Gastrocnemius medialis (tissue), 4 donors: Measurements from ENCODE around the gene SHC4.

Experiments
- CTCF ChIP-seq, 5 experiments: fragments of 450-650 bp in 3 of 5; fragments of 200-600 bp in 2 of 5; sonication (generic) in 2 of 5; IDR thresholded peaks in 4 of 5; conservative IDR thresholded peaks in 1 of 5; 1 replicate in 4 of 5; 2 replicates in 1 of 5; pipeline ENCODE4 v1.5.1; 2016 to 2019; ENCODE audit warnings: antibody characterized with exemption in 5 of 5, mild to moderate bottlenecking in 3 of 5, moderate library complexity in 3 of 5
- POLR2A ChIP-seq, 2 donors: fragments of 450-650 bp; IDR thresholded peaks; one replicate each; pipeline ENCODE4 v1.6.1; 2017; ENCODE audit warnings: antibody characterized with exemption in 2 of 2, mild to moderate bottlenecking in 2 of 2, moderate library complexity in 2 of 2

GRCh38 chr15:48802257-48802656 lies 161.5 kb downstream of the SHC4 start:
- TF ChIP-seq CTCF (IDR thresholded peaks at IDR 0.05 in 4 of 5, conservative IDR thresholded peaks at IDR 0.05 in 1 of 5) = no peak
- TF ChIP-seq POLR2A (IDR thresholded peaks at IDR 0.05) = no peak
